Activated T-cell treated with anti-CD3 and anti-CD28 coated beads for 48 hours (primary cell): Measurements from ENCODE around the gene NFAT5.

Experiments
- DNase-seq: peaks from one replicate; pipeline ENCODE4 v3.0.0-alpha.2; 2020; ENCODE audit warnings: low read depth

Gene NFAT5

DNA sequence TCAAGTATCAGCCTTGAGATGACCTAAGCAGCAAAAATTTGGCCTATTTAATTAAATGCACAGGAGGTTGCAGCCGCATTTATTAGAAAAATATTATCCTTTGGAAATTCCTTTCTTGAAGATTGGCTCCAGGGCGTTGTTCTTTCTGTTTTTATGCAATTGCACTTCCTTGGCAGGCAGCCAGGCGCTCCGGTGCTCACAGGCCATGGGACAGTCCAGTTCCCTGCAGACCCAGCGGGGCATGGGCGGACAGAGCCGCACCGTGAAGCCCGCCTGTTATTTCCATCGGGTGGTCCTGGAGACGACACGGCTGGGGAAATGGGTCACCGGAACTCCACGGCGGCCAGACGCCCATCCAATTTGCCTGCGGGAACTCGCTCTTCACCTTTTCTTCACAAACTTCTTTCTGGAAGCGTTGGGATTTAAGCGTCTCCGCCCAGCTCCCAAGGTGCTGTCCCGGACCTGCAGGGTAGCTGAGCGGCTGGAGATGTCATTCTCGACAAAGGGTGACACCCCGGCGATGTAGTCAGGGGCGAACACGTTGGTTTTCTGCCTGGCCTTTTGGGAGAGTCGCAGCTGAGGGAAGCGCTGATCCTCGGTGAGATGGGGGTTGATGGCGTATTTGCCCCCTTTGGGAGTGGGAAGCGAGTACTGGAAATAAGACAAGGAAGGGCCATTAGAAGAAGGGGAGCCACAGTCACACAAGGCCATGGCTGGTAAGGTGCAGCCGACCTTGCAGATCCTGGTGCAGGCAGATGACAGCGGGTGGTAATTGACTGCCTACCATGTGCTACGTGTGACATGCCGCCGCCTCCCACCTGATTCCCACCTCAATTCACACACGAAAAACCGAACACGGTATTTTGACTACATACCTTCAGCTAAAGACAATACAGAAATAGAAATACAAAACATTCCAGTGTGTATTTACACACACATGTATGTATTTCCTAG, 176.5 kb downstream of the NFAT5 start:
- no peak for DNase-seq

DNA sequence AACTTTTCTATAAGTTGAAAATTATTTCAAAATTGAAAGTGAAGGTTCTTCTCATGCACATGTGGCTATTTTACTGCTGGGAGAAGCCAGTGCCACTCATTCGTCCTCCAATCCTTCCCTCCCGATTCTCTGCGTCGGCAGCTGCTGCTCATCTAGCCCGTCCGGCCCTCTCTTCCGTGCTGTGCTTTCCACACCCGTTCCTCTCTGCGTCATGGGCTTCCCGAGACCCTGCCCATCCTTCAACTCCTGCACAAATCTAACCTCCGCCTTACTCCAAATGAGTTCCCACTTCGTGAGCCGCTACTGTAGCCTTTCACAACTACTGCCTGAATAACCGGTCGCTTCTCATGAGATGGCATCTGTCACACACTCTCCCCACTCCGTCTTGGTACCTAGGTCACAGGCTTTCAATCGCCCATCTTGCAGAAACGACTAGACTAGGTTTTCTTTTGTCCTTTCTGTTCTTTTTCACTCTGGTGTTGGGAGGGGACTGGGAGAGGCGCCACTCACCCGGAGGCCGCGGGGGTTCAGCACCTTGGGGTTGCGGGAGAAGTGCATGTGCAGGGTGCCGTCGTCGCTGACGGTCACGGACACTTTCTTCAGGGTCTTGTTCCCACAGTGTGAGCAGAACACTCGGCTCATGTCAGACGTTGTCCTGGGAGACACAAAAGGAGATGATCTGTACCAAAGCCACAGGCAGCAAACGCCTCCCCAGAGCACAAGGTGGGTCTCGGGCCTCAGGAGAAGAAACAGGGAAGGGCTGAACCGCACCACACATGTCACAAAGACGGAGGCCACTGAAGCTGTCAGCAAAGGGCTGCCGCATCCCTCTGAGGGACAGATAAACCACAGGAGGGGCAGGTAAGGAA, 178.8 kb downstream of the NFAT5 start:
- DNase-seq: no peak

DNA sequence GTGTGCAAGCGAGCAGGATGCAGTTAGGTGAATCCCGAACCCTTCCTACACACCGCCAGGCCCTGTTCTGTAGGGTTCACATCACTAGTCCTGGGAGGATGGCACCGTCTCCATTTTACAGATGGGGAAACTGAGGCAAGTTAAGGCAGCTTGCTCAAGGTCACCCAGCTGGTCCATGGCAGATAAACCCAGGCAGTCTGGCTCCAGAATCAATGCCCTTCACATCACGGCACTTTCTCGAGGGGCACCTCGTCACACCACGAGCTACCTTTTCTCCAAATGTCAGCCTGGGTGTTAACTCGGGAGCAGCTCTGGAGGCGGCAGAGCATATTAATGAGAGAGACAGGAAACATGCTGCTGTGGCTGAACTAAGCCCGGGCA, 179.5 kb downstream of the NFAT5 start:
- DNase-seq: no peak

DNA sequence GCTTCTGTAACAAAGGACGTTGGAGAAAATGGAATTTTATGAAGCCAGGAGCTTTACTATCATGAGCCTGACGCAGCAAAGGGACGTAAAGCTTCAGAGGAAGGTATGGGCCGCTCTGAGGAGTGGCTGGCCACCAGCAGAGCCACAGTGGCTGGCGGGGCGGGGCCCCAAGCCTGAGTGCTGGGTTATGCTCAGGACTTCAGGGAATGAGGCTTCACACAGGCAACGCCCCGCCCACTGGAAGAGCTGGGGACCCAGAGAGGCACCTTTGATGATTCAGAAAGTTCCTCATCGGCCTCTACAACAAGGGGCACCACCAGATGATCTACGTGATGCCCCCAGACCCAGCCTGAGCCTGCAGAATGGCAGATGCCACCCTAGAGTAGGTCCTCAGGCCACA, 180.2 kb downstream of the NFAT5 start:
- DNase-seq: no peak

DNA sequence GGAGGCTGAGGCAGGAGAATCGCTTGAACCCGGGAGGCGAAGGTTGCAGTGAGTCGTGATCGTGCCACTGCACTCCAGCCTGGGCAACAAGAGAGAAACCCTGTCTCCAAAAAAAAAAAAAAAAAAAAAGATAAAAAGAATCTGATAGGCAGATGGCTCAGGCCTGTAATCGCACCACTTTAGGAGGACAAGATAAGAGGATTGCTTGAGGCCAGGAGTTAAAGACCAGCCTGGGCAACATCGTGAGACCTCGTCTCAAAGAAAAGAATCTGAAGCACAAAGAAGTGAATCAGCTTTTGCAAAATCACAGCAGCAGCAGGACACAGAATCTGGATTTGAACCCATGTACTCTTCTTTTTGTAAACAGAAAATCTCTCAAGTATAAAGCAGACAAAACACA, 181.3 kb downstream of the NFAT5 start:
- DNase-seq: no peak

DNA sequence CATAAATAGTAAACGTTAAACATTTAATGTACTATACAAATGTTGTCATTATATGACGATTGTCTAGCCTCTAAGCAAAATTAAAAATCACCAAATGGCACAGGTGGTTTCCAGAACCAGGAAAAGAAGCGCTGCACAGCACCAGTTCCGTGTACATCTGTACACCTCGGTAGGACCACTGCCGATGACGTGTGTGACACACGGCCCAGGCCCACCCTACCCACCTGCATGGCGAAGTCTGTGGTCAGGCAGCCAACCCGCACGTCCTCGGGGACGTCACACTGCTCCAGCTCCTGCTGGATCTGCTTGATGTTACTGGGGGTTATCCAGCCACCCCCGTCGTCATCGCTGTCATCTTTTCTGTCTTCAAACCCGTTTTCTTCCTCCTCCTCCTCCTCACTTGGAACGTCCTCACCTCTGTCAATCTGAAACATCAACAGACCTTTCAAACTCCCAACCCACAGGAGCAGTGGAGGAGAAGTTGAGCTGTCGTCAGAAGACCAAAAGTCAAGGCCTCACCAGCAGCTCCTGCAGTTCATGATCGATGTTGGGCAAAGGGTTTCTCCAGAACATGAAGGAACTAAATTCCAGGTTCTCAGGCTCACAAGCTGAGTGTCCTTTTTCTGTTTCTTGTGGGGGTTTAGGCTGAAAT, 183.1 kb downstream of the NFAT5 start:
- DNase-seq: no peak

DNA sequence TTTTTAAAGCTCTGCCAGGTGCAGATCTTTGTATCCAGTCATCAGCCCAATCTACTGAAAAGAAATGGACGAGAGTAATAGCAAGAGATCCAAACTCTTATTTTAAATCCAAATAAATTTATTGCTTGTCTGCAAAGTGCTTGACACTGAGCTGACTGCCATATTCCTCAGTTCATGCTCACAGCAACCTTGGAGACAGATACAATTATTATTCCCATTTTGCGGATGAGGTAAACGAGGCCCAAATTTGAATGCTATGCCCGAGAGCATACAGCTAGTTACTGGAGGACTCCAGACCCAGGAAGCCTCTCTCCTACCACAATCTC, 188.3 kb downstream of the NFAT5 start:
- no peak for DNase-seq
